MM.1S (cell line): ENCODE results near the gene GPR137B.

Experiments used
- CTCF ChIP-seq: fragments of 300-600 bp; sonication (generic); IDR thresholded peaks from 2 replicates; pipeline ENCODE4 v1.5.1; 2016; ENCODE audit warnings: antibody characterized with exemption, low read length, mixed read lengths
- EZH2phosphoT487 ChIP-seq: fragments of 300-600 bp; sonication (generic); IDR thresholded peaks from 2 replicates; pipeline ENCODE4 v1.6.1; 2018; ENCODE audit warnings: antibody characterized with exemption, low read length

- TF ChIP-seq CTCF (no peak), EZH2phosphoT487 (no peak)
These were observed 12.5 kb downstream of the GPR137B start for GRCh38 chr1:236154671-236155398.
